HEK293 (cell line): Measurements from ENCODE around the gene PTGIS.

ENCODE experiments used
- CTCF ChIA-PET: fragments of 350-600 bp; formaldehyde crosslinking; extraction: SDS; loops from one replicate; lab custom pipeline; 2021; ENCODE audit warnings: antibody characterized with exemption; lab: Yijun Ruan, JAX
- POLR2A ChIA-PET: fragments of 300-600 bp; formaldehyde crosslinking; extraction: SDS; loops from one replicate; lab custom pipeline; 2020; ENCODE audit warnings: antibody characterized with exemption, inconsistent platforms; lab: Yijun Ruan, JAX
- H3K27ac ChIP-seq: fragments of 200-500 bp; sonication (Bioruptor generic); 2 replicates; pipeline ENCODE4 v1.5.1; 2014; ENCODE audit warnings: low read depth, low read length, control low read depth, inconsistent platforms; ENCODE audit errors: extremely low read depth
- H3K36me3 ChIP-seq, 2 experiments: fragments of 200-500 bp in 1 of 2; sonication (Bioruptor generic) in 1 of 2; 1 replicate in 1 of 2; 2 replicates in 1 of 2; pipeline ENCODE4 v1.5.1; 2014 to 2017; ENCODE audit warnings: inconsistent platforms in 2 of 2, low read length in 2 of 2; ENCODE audit not compliant: control insufficient read depth in 2 of 2, insufficient read depth in 1 of 2
- H3K4me1 ChIP-seq: fragments of 200-500 bp; sonication (Bioruptor generic); 2 replicates; pipeline ENCODE4 v1.5.1; 2014; ENCODE audit warnings: mild to moderate bottlenecking, low read length, inconsistent platforms; ENCODE audit not compliant: control insufficient read depth, insufficient read depth
- H3K4me3 ChIP-seq: 2 replicates; pipeline ENCODE4 v1.5.1; 2011; ENCODE audit warnings: low read depth, mild to moderate bottlenecking, control low read depth, low read length, moderate library complexity
- H3K9me3 ChIP-seq: fragments of 200-500 bp; sonication (Bioruptor generic); 2 replicates; pipeline ENCODE4 v1.5.1; 2014; ENCODE audit warnings: low read depth, low read length, inconsistent platforms; ENCODE audit not compliant: control insufficient read depth, insufficient read depth
- GLIS2 ChIP-seq: fragments of 450-650 bp; formaldehyde crosslinking; IDR thresholded peaks from 2 replicates; pipeline ENCODE4 v1.5.1; 2016; ENCODE audit warnings: missing biosample characterization, missing genetic modification characterization
- REPIN1 ChIP-seq: fragments of 450-650 bp; formaldehyde crosslinking; IDR thresholded peaks from 2 replicates; pipeline ENCODE4 v1.5.1; 2017; ENCODE audit warnings: missing biosample characterization, missing genetic modification characterization, low read depth
- TRIM28 ChIP-seq: IDR thresholded peaks from 2 replicates; pipeline ENCODE4 v1.6.1; 2011; ENCODE audit warnings: low read length, control low read depth, borderline replicate concordance
- ZBTB1 ChIP-seq: fragments of 450-650 bp; formaldehyde crosslinking; IDR thresholded peaks from 2 replicates; pipeline ENCODE4 v1.5.1; 2016; ENCODE audit warnings: missing biosample characterization, missing genetic modification characterization
- ZFP37 ChIP-seq: fragments of 450-650 bp; formaldehyde crosslinking; IDR thresholded peaks from 2 replicates; pipeline ENCODE4 v1.5.1; 2016; ENCODE audit warnings: missing biosample characterization, missing genetic modification characterization
- ZNF121 ChIP-seq: fragments of 450-650 bp; formaldehyde crosslinking; IDR thresholded peaks from 2 replicates; pipeline ENCODE4 v1.5.1; 2016; ENCODE audit warnings: missing biosample characterization, missing genetic modification characterization
- ZNF214 ChIP-seq: fragments of 450-650 bp; formaldehyde crosslinking; IDR thresholded peaks from 2 replicates; pipeline ENCODE4 v1.5.1; 2017; ENCODE audit warnings: missing biosample characterization, mild to moderate bottlenecking, missing genetic modification characterization, borderline replicate concordance
- ZNF221 ChIP-seq: fragments of 450-650 bp; formaldehyde crosslinking; IDR thresholded peaks from 2 replicates; pipeline ENCODE4 v1.5.1; 2017; ENCODE audit warnings: missing biosample characterization, missing genetic modification characterization, borderline replicate concordance
- ZNF549 ChIP-seq: fragments of 450-650 bp; IDR thresholded peaks from 2 replicates; pipeline ENCODE4 v1.5.1; 2018; ENCODE audit warnings: missing biosample characterization, missing genetic modification characterization, mild to moderate bottlenecking, inconsistent platforms, moderate library complexity
- ZNF558 ChIP-seq: fragments of 450-650 bp; formaldehyde crosslinking; IDR thresholded peaks from 2 replicates; pipeline ENCODE4 v1.5.1; 2016; ENCODE audit warnings: missing biosample characterization, missing genetic modification characterization
- TF ChIP-seq, protein P1 (sequence below): fragments of 450-650 bp; IDR thresholded peaks from 2 replicates; pipeline ENCODE4 v1.5.1; 2018; ENCODE audit warnings: missing biosample characterization, missing genetic modification characterization
- TF ChIP-seq, protein P2 (sequence below): fragments of 450-650 bp; formaldehyde crosslinking; IDR thresholded peaks from 2 replicates; pipeline ENCODE4 v1.5.1; 2016; ENCODE audit warnings: missing biosample characterization, missing genetic modification characterization, borderline replicate concordance
- TF ChIP-seq, protein P3 (sequence below): fragments of 450-650 bp; formaldehyde crosslinking; IDR thresholded peaks from 2 replicates; pipeline ENCODE4 v1.5.1; 2016; ENCODE audit warnings: missing biosample characterization, missing genetic modification characterization
- TF ChIP-seq, protein P4 (sequence below): sonication (generic); formaldehyde crosslinking; IDR thresholded peaks from 2 replicates; pipeline ENCODE4 v1.8.1; 2022; ENCODE audit warnings: mild to moderate bottlenecking, moderate library complexity, missing genetic modification reagents

PTGIS gene

DNA sequence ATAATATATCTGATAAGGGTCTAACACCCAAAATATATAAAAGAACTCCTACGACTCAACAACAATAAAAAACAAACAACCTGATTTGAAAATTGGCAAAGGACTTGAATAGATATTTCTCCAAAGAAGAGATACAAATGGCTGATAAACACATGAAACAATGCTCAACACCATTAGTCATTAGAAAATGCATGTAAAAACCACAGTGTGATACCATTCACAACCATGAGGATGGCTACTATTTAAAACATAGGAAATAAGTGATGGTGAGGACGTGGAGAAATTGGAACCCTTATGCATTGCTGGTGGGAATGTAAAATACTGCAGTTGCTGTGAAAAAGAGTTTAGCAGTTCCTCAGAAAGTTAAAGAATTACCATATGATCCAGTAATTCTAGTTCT, 41.4 kb downstream of the PTGIS start (continued):
- TF ChIP-seq, protein P1, sequence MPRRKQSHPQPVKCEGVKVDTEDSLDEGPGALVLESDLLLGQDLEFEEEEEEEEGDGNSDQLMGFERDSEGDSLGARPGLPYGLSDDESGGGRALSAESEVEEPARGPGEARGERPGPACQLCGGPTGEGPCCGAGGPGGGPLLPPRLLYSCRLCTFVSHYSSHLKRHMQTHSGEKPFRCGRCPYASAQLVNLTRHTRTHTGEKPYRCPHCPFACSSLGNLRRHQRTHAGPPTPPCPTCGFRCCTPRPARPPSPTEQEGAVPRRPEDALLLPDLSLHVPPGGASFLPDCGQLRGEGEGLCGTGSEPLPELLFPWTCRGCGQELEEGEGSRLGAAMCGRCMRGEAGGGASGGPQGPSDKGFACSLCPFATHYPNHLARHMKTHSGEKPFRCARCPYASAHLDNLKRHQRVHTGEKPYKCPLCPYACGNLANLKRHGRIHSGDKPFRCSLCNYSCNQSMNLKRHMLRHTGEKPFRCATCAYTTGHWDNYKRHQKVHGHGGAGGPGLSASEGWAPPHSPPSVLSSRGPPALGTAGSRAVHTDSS, result no peak
- no peak for TF ChIP-seq REPIN1 (tag by site-specific recombination)
- no peak for TF ChIP-seq TRIM28
- TF ChIP-seq, protein P2, sequence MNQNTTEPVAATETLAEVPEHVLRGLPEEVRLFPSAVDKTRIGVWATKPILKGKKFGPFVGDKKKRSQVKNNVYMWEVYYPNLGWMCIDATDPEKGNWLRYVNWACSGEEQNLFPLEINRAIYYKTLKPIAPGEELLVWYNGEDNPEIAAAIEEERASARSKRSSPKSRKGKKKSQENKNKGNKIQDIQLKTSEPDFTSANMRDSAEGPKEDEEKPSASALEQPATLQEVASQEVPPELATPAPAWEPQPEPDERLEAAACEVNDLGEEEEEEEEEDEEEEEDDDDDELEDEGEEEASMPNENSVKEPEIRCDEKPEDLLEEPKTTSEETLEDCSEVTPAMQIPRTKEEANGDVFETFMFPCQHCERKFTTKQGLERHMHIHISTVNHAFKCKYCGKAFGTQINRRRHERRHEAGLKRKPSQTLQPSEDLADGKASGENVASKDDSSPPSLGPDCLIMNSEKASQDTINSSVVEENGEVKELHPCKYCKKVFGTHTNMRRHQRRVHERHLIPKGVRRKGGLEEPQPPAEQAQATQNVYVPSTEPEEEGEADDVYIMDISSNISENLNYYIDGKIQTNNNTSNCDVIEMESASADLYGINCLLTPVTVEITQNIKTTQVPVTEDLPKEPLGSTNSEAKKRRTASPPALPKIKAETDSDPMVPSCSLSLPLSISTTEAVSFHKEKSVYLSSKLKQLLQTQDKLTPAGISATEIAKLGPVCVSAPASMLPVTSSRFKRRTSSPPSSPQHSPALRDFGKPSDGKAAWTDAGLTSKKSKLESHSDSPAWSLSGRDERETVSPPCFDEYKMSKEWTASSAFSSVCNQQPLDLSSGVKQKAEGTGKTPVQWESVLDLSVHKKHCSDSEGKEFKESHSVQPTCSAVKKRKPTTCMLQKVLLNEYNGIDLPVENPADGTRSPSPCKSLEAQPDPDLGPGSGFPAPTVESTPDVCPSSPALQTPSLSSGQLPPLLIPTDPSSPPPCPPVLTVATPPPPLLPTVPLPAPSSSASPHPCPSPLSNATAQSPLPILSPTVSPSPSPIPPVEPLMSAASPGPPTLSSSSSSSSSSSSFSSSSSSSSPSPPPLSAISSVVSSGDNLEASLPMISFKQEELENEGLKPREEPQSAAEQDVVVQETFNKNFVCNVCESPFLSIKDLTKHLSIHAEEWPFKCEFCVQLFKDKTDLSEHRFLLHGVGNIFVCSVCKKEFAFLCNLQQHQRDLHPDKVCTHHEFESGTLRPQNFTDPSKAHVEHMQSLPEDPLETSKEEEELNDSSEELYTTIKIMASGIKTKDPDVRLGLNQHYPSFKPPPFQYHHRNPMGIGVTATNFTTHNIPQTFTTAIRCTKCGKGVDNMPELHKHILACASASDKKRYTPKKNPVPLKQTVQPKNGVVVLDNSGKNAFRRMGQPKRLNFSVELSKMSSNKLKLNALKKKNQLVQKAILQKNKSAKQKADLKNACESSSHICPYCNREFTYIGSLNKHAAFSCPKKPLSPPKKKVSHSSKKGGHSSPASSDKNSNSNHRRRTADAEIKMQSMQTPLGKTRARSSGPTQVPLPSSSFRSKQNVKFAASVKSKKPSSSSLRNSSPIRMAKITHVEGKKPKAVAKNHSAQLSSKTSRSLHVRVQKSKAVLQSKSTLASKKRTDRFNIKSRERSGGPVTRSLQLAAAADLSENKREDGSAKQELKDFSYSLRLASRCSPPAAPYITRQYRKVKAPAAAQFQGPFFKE, result no peak
- no peak for TF ChIP-seq GLIS2 (tag by site-specific recombination)

DNA sequence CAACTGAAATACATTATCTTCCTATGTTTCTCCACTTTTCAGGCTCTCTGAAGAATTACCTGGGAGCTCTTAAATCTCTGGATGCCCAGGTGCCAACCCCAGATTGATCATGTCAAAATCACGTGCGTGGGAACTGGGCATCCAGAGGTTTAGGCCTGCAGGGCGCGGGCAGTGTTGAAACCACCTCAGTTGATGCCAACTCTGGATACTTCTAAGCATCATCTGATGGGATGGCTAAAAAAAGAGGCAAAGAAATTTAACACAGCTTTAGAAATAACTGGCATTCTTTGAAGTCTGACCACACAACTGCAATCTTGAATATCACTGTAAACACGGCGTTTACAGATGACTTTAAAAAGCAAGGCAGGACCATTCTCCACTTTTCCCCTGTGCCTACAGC, 41.9 kb downstream of the PTGIS start:
- TF ChIP-seq, protein P3, sequence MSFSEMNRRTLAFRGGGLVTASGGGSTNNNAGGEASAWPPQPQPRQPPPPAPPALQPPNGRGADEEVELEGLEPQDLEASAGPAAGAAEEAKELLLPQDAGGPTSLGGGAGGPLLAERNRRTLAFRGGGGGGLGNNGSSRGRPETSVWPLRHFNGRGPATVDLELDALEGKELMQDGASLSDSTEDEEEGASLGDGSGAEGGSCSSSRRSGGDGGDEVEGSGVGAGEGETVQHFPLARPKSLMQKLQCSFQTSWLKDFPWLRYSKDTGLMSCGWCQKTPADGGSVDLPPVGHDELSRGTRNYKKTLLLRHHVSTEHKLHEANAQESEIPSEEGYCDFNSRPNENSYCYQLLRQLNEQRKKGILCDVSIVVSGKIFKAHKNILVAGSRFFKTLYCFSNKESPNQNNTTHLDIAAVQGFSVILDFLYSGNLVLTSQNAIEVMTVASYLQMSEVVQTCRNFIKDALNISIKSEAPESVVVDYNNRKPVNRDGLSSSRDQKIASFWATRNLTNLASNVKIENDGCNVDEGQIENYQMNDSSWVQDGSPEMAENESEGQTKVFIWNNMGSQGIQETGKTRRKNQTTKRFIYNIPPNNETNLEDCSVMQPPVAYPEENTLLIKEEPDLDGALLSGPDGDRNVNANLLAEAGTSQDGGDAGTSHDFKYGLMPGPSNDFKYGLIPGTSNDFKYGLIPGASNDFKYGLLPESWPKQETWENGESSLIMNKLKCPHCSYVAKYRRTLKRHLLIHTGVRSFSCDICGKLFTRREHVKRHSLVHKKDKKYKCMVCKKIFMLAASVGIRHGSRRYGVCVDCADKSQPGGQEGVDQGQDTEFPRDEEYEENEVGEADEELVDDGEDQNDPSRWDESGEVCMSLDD (tag by site-specific recombination), result no peak
- TF ChIP-seq ZBTB1 (tag by site-specific recombination), result no peak
- TF ChIP-seq, protein P4, sequence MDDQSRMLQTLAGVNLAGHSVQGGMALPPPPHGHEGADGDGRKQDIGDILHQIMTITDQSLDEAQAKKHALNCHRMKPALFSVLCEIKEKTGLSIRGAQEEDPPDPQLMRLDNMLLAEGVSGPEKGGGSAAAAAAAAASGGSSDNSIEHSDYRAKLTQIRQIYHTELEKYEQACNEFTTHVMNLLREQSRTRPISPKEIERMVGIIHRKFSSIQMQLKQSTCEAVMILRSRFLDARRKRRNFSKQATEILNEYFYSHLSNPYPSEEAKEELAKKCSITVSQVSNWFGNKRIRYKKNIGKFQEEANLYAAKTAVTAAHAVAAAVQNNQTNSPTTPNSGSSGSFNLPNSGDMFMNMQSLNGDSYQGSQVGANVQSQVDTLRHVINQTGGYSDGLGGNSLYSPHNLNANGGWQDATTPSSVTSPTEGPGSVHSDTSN (CRISPR knock-in tag), result no peak
- no peak for TF ChIP-seq ZNF214 (tag by site-specific recombination)
- TF ChIP-seq ZNF549, result no peak
- no peak for TF ChIP-seq ZNF558 (tag by site-specific recombination)
- no peak for TF ChIP-seq ZNF221
- no peak for TF ChIP-seq ZFP37 (tag by site-specific recombination)
- TF ChIP-seq ZNF121 (tag by site-specific recombination), result no peak
- TF ChIP-seq, all 188 proteins: peak for 0
- H3K4me1 ChIP-seq, result no peaks in the 10 kb centered on the region
- CTCF ChIA-PET, result interaction anchor here (0.6 to 1.3 kb wide), 7 partner anchors 8 to 192 kb away, joined by 3 to 6 read pairs (median 3); no protein-coding TSS in a partner anchor
- H3K9me3 ChIP-seq, result no peaks in the 10 kb centered on the region
- no peak overlapping the region for H3K4me3 ChIP-seq
- H3K27ac ChIP-seq, result no peak overlapping the region
- no peaks in the 10 kb centered on the region for H3K36me3 ChIP-seq
- POLR2A ChIA-PET, result no interaction called here
